Measurements from ENCODE around the gene LRRC4B.
A peak's percentile ranks its signal among the peaks of the same experiment; 100 is the strongest.

Gene LRRC4B

DNA sequence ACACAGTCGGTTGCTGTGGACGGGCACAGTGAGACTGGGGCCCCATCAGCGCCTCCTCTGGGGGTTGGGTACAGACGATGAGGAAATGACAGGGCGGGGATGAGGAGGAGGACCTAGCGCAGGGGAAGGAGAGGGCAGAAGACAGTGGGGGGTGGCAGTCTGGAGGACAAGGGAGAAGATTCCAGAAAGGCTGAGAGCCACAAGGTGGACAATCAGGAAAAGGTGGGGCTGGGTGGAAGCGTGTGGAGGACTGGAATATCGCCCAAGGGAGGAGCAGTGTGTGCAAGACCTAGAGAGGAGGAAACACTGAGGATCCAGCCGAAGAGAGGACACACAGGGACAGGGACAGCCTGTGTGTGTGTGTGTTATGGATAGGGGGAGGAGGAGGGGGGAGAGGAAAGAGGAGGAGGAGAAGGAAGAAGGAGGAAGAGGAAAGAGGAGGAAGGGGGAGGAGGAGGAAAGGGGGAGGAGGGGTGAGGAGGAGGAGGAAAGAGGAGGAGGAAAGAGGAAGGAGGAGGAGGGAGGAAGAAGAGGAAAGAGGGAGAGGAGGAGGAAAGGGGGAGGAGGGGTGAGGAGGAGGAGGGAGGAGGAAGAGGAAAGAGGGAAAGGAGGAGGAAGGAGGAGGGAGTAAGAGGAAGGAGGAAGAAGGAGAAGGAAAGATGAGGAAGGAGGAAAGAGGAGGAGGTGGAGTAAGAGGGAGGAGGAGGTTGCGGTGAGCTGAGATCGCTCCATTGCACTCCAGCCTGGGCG is 75.8 kb downstream of the LRRC4B start:
- peaks cover 25 to 46% of the 10 kb centered on the region in 2 donors for H3K36me3 Mint-ChIP-seq
- H3K4me3 Mint-ChIP-seq: no peak overlapping the region
- peak; percentile 86 to 91 for ATAC-seq (replicated peaks)
- H3K9me3 Mint-ChIP-seq: no peaks in the 10 kb centered on the region
- H3K27me3 Mint-ChIP-seq: peaks cover 8 to 18% of the 10 kb centered on the region in 2 donors
- no peak for DNase-seq
- H3K27ac Mint-ChIP-seq: peak overlapping the region; percentile 33
- peaks cover 33 to 35% of the 10 kb centered on the region in 2 donors for H3K4me1 Mint-ChIP-seq

DNA sequence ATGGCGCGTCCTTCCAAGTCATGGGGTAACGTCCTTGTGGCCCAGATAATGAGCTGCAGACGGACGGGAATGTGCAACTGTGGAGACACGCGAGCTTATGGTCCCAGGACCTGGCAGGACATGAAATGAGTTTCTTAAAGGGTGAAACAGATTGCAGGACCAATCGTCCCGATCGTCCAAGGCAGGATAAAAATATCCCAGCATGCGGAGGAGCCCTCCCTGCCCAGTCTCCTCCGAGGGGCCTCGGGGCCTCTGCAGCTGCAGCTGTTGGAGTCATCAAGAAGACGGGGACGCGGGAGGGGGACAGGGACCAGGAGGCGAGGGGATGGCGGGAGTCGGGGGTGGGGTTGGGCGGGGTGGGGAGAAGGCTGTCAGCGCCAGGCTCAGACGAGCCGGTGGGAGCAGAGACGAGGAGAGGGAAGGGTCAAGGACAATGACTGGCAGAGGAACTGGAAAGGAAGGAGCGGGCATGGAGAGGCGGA is 77.2 kb downstream of the LRRC4B start:
- ATAC-seq (replicated peaks) (no peak), DNase-seq (no peak)
- peak overlapping the region; percentile 1 for H3K27ac Mint-ChIP-seq
- no peak overlapping the region for H3K4me3 Mint-ChIP-seq
- peaks cover 33 to 53% of the 10 kb centered on the region in 2 donors for H3K36me3 Mint-ChIP-seq
- peaks cover 8 to 18% of the 10 kb centered on the region in 2 donors for H3K27me3 Mint-ChIP-seq
- peaks cover 0 to 1% of the 10 kb centered on the region in 2 donors for H3K9me3 Mint-ChIP-seq
- peaks cover 38 to 43% of the 10 kb centered on the region in 2 donors for H3K4me1 Mint-ChIP-seq

DNA sequence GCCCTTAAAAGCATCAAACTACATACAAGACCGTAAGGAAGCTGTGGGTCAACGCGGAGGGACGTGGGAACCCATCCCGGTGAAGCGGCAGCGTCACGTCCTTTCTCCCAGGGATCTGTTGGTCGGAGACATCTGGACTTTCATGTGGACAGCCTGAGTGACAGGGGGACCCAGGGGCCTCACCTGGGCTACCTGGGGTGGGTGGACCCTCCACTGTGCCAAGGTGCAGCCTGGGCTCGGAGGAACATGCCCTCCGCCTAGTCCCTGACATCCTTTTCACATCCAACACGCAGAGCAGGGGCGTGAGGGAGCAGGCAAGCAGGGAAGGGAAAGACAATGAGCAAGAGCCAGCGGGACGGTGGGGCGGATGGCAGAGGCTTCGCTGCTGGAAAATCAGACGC is 77.8 kb downstream of the LRRC4B start:
- DNase-seq (no peak), ATAC-seq (replicated peaks) (no peak)
- Mint-ChIP-seq H3K9me3 (peaks cover 0 to 1% of the 10 kb centered on the region in 2 donors), H3K36me3 (peaks cover 37 to 56% of the 10 kb centered on the region in 2 donors), H3K4me3 (no peak overlapping the region), H3K27ac (no peak overlapping the region), H3K4me1 (peaks cover 40 to 46% of the 10 kb centered on the region in 2 donors), H3K27me3 (peaks cover 8 to 18% of the 10 kb centered on the region in 2 donors)

DNA sequence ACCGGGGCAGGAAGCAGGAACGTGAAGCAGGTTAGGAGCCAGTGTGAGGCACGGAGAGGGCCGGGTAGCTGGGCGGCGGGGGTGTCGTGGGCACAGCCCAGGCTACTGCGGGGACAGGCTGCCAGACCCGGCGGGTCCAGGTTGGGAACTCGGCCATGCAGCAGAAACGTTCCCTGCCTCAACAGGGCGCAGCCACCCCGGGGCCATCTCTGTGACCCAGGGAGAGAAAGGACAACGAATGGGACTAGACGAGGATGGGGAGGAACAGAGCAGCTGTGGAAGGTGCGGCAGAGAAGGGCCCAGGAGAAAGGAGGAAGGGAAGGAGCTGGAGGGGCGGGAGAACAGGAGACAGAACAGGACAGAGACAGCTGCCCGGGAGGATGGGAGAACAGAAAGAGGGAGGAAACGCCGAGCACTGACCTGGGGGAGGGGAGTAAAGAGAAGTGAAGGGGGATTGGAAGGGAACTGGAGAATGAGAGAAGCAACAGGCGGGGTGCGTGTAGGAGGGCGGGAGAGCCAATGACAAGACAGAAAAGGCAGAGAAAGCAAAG is 78.7 kb downstream of the LRRC4B start:
- Mint-ChIP-seq H3K9me3 (peaks cover 0 to 1% of the 10 kb centered on the region in 2 donors), H3K27me3 (peaks cover 8 to 18% of the 10 kb centered on the region in 2 donors), H3K36me3 (peaks cover 44 to 53% of the 10 kb centered on the region in 2 donors), H3K4me1 (peaks cover 40 to 50% of the 10 kb centered on the region in 2 donors), H3K27ac (no peak overlapping the region), H3K4me3 (no peak overlapping the region)
- DNase-seq (no peak), ATAC-seq (replicated peaks) (no peak)

DNA sequence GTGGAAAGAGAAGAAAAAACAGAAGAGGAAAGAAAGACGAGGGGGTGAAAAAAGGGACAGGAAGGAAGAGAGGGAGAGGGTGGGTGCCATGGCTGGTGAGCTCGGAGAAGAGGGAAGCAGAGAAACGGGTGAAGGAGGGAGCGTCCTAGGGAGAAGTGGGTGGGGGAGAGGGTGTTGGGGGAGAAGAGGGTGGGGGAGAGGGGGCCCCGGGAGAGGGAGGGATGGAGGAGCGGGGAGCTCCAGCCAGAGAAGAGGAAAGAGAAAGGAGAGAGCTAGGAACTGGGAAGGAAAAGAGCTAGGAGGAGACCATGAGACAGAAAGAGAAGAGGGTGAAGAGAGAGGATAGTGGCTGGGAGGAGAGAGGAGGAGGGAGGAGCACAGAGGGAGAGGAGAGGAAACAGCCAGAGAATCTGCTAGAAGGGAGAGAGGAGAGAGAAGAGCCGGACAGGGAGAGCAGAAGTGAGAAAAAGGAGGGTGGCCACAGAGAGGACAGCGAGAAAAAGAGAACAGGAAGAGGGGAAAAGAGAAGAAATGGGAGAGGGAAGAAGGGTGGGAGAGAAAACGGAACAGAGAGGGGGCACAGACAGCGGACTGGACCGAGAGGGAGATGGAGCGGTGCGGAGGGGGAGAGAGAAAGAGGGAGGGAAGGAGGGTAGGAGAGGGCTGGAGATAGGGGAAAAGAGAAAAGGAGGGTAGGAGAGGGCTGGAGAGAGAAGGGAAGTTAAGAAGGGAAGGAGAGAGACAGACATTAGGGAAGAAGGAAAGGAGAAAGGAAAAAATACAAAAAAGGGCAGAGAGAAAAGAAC is 79.6 kb downstream of the LRRC4B start:
- Mint-ChIP-seq H3K9me3 (peaks cover 0 to 1% of the 10 kb centered on the region in 2 donors), H3K4me1 (peaks cover 40 to 50% of the 10 kb centered on the region in 2 donors), H3K4me3 (no peak overlapping the region), H3K27me3 (peaks cover 8 to 18% of the 10 kb centered on the region in 2 donors), H3K27ac (peak overlapping the region; percentile 21), H3K36me3 (peaks cover 41 to 50% of the 10 kb centered on the region in 2 donors)
- ATAC-seq (replicated peaks) (no peak), DNase-seq (no peak)

DNA sequence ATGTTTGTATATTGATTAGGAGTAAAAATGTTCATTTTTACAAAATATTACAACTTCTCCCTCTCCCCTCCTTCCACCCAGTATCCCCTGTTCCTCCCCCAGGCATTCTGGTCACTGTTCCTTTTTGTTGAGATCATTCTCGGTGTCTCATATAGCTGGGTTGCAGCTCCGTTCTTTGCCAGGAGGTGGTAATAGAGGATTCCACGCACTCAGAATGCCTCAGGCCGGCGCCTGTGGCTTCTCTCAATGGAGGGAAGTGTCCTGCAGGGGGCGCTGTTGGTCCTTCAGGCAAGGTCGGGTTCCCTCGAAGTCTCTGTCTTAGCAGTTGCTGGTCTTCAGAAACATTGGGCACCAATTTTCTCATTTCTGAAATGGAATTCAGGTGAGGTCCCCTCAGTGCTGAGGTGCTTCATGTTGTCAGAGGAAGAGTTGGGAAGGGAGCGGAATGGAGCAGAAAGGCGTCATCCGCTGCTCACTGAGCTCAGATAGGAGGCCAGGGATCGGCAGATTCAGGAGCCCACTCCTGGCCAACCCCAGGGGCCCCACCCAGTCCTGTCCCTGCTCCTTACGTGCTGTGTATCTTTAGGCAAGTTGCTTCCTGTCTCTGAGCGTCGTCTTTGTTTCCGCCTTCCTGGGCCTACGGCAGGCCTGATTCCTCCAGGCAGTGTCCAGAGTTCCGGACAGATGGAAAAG is 81.3 kb downstream of the LRRC4B start:
- H3K4me1 Mint-ChIP-seq: peaks cover 35 to 44% of the 10 kb centered on the region in 2 donors
- peaks cover 49 to 61% of the 10 kb centered on the region in 2 donors for H3K36me3 Mint-ChIP-seq
- H3K9me3 Mint-ChIP-seq: peaks cover 0 to 1% of the 10 kb centered on the region in 2 donors
- H3K27me3 Mint-ChIP-seq: peaks cover 7 to 12% of the 10 kb centered on the region in 2 donors
- peak overlapping the region; percentile 20 for H3K27ac Mint-ChIP-seq
- DNase-seq (peak; percentile 39), ATAC-seq (replicated peaks) (peak; percentile 62 to 67)
- H3K4me3 Mint-ChIP-seq: no peak overlapping the region

DNA sequence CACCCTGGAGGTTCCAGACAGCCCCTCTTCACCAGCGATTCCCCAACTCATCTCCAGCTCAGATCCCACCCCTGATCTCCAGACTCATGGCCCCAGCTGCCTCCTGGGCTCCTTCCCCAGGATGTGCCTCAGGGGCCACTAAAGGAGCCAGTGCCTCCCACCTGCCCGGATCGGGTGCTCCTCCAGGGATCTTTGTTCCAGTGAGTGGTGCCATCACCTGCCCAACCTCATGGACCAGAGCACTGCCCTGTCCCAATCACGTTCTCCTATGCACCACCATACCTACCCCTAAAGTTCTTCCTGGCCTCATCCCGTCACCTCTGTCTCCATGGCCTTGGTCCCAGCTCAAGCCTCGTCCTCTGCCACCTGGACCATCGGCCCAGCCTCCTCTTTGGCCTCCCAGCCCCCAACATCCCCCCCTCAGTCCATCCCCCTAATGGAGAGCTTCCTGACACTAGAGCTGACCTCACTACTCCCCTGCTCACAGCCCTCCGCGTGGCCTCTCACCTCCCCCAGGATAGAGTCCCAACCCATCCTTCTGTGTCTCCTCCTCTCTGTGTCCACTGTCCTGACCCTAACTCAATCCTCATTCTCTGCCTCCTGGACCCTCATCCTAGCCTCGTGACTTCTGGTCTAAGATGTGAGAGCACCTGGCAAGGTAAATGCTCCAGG is 82.8 kb downstream of the LRRC4B start:
- Mint-ChIP-seq H3K4me1 (peaks cover 24 to 35% of the 10 kb centered on the region in 2 donors), H3K4me3 (no peak overlapping the region), H3K27me3 (peaks cover 0 to 4% of the 10 kb centered on the region in 2 donors), H3K9me3 (peaks cover 0 to 1% of the 10 kb centered on the region in 2 donors), H3K36me3 (peaks cover 53 to 65% of the 10 kb centered on the region in 2 donors), H3K27ac (peak overlapping the region; percentile 56)
- ATAC-seq (replicated peaks): no peak
- DNase-seq: no peak

DNA sequence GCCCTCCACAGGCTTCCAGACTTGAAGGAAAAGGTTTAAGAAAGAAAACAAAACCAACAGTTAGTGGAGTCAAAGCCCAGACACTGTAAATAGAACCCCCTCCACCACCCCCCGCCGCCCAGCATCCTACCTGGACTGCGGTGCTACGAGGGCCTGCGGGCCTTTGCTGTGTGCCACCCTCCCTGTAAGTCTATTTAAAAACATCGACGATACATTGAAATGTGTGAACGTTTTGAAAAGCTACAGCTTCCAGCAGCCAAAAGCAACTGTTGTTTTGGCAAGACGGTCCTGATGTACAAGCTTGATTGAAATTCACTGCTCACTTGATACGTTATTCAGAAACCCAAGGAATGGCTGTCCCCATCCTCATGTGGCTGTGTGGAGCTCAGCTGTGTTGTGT is 85.3 kb downstream of the LRRC4B start:
- Mint-ChIP-seq H3K4me3 (no peak overlapping the region), H3K27ac (no peak overlapping the region), H3K27me3 (peaks cover 0 to 4% of the 10 kb centered on the region in 2 donors), H3K9me3 (peaks cover 0 to 1% of the 10 kb centered on the region in 2 donors), H3K4me1 (peaks cover 16 to 40% of the 10 kb centered on the region in 2 donors), H3K36me3 (peaks cover 48 to 62% of the 10 kb centered on the region in 2 donors)
- no peak for DNase-seq
- ATAC-seq (replicated peaks): no peak

DNA sequence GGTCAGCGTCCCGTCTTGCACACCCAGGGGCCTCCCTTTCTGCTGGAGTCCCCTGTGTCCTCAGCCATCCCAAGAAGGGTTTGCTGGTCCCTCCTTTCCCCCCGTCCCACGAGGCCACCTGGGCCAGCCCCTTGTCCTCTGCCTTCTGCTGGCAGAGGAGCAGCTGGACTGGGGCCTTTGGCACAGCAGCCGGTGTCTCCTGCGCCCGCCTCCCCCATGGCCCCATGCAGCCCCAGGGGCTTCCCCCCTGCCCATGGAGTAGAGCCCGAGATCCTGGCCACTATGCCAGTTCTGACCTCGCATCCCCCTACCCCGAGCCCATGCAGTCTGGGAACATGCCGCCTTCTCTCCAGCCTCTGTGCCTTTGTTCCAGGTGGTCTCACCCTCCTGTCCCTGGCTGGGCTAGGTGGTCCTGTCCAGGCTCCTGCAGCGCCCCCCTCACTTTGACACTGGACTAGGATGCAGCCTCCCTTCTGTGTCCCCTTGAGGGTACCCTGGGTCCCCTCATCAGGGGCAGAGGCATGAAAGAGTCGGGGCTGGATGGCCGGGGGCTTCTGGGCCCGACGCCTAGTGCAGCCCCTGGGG is 85.9 kb downstream of the LRRC4B start:
- DNase-seq (no peak), ATAC-seq (replicated peaks) (no peak)
- Mint-ChIP-seq H3K36me3 (peaks cover 52 to 63% of the 10 kb centered on the region in 2 donors), H3K9me3 (peaks cover 0 to 1% of the 10 kb centered on the region in 2 donors), H3K4me3 (no peak overlapping the region), H3K27ac (no peak overlapping the region), H3K27me3 (no peaks in the 10 kb centered on the region), H3K4me1 (peaks cover 17 to 40% of the 10 kb centered on the region in 2 donors)

DNA sequence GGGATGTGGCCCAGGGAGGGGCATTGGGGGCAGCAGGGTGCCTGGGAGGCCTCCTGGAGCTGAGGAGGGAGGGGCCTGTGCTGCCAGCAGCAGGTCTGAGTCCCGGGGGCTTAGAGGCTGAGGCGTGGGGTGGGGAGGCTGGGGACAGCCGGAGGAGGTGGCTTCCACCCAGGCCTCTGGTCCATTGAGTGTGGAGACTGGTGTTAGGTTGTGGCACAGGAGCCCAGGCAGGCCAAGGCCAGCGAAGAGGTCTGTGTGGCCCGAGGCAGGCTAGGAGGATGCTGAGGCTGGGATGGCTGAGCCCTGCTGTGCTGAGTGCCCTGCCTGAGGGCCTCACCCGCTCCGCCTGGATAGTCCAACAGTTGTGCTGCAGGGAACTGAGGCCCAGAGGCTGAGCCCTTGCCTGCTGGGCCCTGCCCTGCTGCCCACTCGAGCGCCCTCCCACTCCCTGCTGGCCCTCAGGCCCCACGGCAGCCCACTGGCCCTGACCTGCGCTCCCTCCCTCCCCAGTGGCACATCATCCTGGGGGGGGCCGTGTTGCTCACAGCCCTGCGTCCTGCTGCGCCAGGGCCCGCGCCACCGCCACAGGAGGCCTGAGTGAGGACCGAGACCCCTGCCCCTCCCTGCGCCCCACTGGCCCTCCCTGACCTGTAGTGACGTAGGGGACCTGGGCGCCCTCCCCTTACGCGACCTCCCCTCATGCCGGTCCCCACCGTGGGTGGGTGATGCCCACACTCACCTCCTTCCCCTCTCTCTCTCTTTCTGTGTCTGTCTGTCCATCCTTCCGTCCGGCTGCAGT is 86.7 kb downstream of the LRRC4B start:
- Mint-ChIP-seq H3K4me1 (peaks cover 19 to 39% of the 10 kb centered on the region in 2 donors), H3K4me3 (no peak overlapping the region), H3K9me3 (no peaks in the 10 kb centered on the region), H3K27ac (no peak overlapping the region), H3K36me3 (peaks cover 48 to 60% of the 10 kb centered on the region in 2 donors), H3K27me3 (no peaks in the 10 kb centered on the region)
- no peak for ATAC-seq (replicated peaks)
- DNase-seq: no peak

DNA sequence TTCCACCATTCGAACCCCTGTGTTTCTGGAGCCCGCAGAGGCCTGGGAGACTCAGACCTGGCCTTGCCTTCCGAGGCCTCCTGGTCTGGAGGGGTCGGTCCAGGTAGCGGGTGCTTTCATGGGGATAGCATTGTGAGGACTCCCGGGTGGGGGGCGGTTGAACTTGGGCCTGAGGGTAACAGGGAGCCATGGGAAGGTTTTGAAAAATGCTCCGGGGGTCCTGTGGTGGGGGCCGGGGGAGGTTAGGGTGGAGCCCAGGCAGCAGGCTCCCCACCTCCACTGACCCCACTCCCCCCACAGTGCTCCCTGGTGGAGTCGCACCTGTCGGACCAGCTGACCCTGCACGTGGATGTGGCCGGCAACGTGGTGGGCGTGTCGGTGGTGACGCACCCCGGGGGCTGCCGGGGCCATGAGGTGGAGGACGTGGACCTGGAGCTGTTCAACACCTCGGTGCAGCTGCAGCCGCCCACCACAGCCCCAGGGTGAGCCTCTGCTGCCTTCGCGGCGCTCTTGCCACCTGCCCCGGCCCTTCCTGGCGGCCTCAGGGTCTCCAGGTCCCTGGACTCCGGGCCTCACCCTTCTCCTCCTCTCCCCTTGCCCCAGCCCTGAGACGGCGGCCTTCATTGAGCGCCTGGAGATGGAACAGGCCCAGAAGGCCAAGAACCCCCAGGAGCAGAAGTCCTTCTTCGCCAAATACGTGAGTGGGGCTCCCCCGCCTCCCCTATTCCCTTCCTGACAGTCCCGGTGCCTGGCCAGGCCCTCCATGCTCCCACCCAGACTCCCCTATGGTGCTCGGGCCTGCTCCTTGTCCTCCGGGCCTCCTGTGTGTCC is 87.7 kb downstream of the LRRC4B start:
- no peaks in the 10 kb centered on the region for H3K27me3 Mint-ChIP-seq
- ATAC-seq (replicated peaks) (no peak), DNase-seq (no peak)
- H3K9me3 Mint-ChIP-seq: peaks cover 0 to 3% of the 10 kb centered on the region in 2 donors
- H3K4me1 Mint-ChIP-seq: peaks cover 23 to 46% of the 10 kb centered on the region in 2 donors
- H3K4me3 Mint-ChIP-seq: no peak overlapping the region
- H3K36me3 Mint-ChIP-seq: peaks cover 44 to 60% of the 10 kb centered on the region in 2 donors
- peak overlapping the region; percentile 68 for H3K27ac Mint-ChIP-seq

DNA sequence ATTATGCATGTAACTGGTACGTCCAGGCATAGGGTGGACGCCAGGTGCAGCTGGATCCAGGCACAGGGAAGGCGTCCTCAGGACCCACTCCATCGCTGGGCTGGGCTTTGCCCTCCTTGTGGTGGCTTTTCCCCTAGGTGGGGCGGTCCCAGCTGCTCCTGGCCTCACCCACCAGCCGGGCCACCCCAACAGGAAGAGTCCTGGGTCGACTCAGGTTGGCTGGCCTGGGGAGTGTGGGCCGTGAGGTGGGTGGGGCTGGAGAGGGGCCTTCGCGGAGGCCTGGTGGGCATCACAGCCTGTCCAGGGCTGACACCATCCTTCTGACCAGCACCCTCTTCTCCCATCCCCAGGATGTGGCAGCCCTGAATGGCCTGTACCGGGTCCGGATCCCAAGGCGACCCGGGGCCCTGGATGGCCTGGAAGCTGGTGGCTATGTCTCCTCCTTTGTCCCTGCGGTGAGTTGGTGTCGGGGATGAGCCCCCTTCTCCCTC is 88.4 kb downstream of the LRRC4B start:
- Mint-ChIP-seq H3K36me3 (peaks cover 37 to 53% of the 10 kb centered on the region in 2 donors), H3K4me1 (peaks cover 28 to 46% of the 10 kb centered on the region in 2 donors), H3K27me3 (no peaks in the 10 kb centered on the region), H3K27ac (no peak overlapping the region), H3K4me3 (no peak overlapping the region), H3K9me3 (peaks cover 0 to 4% of the 10 kb centered on the region in 2 donors)
- DNase-seq (no peak), ATAC-seq (replicated peaks) (no peak)

Data from stimulated activated naive B cell treated with anti-CD40 and anti-IgM and Interleukin-4, amounts not matched to agents 10 μg/mL and 1 μg/mL and 100 μg/mL, for 72 hours (primary cell).